ENCODE data around the gene BMP4.

BMP4 gene

GRCh38 chr14:53924753-53925152 lies 31.9 kb downstream of the BMP4 start:
- no peak for TF ChIP-seq CTCF (conservative IDR thresholded peaks at IDR 0.05; ENCODE audit: control insufficient read depth, insufficient read depth, low read depth, low read length)
- DNase-seq (ENCODE audit: low read depth), result peak; percentile 87
- H3K4me3 ChIP-seq (ENCODE audit: control insufficient read depth, low read depth, low read length), result no peak overlapping the region

- no peak for TF ChIP-seq CTCF (conservative IDR thresholded peaks at IDR 0.05; ENCODE audit: control insufficient read depth, insufficient read depth, low read depth, low read length)
- H3K4me3 ChIP-seq (ENCODE audit: control insufficient read depth, low read depth, low read length), result no peak overlapping the region
- no peak for DNase-seq (ENCODE audit: low read depth)
These were observed 35.6 kb downstream of the BMP4 start for GRCh38 chr14:53921027-53921426.

GRCh38 chr14:53916239-53916638 lies 40.4 kb downstream of the BMP4 start:
- no peak for TF ChIP-seq CTCF (conservative IDR thresholded peaks at IDR 0.05; ENCODE audit: control insufficient read depth, insufficient read depth, low read depth, low read length)
- DNase-seq (ENCODE audit: low read depth), result no peak
- H3K4me3 ChIP-seq (ENCODE audit: control insufficient read depth, low read depth, low read length), result no peak overlapping the region

- no peak overlapping the region for H3K4me3 ChIP-seq (ENCODE audit: control insufficient read depth, low read depth, low read length)
- no peak for TF ChIP-seq CTCF (conservative IDR thresholded peaks at IDR 0.05; ENCODE audit: control insufficient read depth, insufficient read depth, low read depth, low read length)
- DNase-seq (ENCODE audit: low read depth), result peak; percentile 4
These were observed 41.1 kb downstream of the BMP4 start for GRCh38 chr14:53915364-53916014.

GRCh38 chr14:53912021-53912420 lies 44.6 kb downstream of the BMP4 start:
- no peak for TF ChIP-seq CTCF (conservative IDR thresholded peaks at IDR 0.05; ENCODE audit: control insufficient read depth, insufficient read depth, low read depth, low read length)
- DNase-seq (ENCODE audit: low read depth), result no peak
- no peak overlapping the region for H3K4me3 ChIP-seq (ENCODE audit: control insufficient read depth, low read depth, low read length)

GRCh38 chr14:53908416-53908815 lies 48.2 kb downstream of the BMP4 start:
- no peak for DNase-seq (ENCODE audit: low read depth)
- TF ChIP-seq CTCF (conservative IDR thresholded peaks at IDR 0.05; ENCODE audit: control insufficient read depth, insufficient read depth, low read depth, low read length), result no peak
- no peak overlapping the region for H3K4me3 ChIP-seq (ENCODE audit: control insufficient read depth, low read depth, low read length)

- no peak overlapping the region for H3K4me3 ChIP-seq (ENCODE audit: control insufficient read depth, low read depth, low read length)
- TF ChIP-seq CTCF (conservative IDR thresholded peaks at IDR 0.05; ENCODE audit: control insufficient read depth, insufficient read depth, low read depth, low read length), result no peak
- no peak for DNase-seq (ENCODE audit: low read depth)
These were observed 54.3 kb downstream of the BMP4 start for GRCh38 chr14:53902307-53902706.

All from fibroblast of mammary gland (primary cell).